Endothelial cell of umbilical vein (primary cell): Measurements from ENCODE around the gene SNAPIN. TPM values are rescaled to one million over a fixed set of nuclear protein-coding genes. Genes with fewer than 3 reads are reported as not detected.

Source experiments
- BruUV-seq: library from RNA; stranded (reverse); fragments of 400-500 nt; replicated peaks from 2 replicates; lab custom pipeline; 2021; lab: Mats Ljungman, UMichigan
- CTCF ChIA-PET: fragments of 300-600, 350-600 bp; sonication (Branson Sonifier 250); formaldehyde crosslinking; loops from one replicate; lab custom pipeline; 2021; ENCODE audit warnings: antibody characterized with exemption, inconsistent platforms; lab: Charles Lee
- POLR2A ChIA-PET: fragments of 300-600, 350-600 bp; sonication (Branson Sonifier 250); formaldehyde crosslinking; loops from one replicate; lab custom pipeline; 2021; ENCODE audit warnings: antibody characterized with exemption, inconsistent platforms; lab: Charles Lee
- DNase-seq: peaks from one replicate; pipeline ENCODE4 v3.0.0-alpha.2; 2011; ENCODE audit warnings: low read depth, low spot score
- FAIRE-seq: peaks from 2 replicates; lab custom pipeline; 2011; peaks lifted over from hg19 to GRCh38; lab: Jason Lieb, UNC
- H2AFZ ChIP-seq: 2 replicates; pipeline ENCODE4 v1.6.0; 2012; ENCODE audit warnings: low read depth, low read length, control low read depth, inconsistent platforms
- H3K27ac ChIP-seq: 2 replicates; pipeline ENCODE4 v1.5.1; 2011; ENCODE audit warnings: low read depth, mild to moderate bottlenecking, control low read depth, low read length, moderate library complexity; ENCODE audit not compliant: insufficient read depth
- H3K27me3 ChIP-seq, 2 experiments: 2 replicates each; pipeline versions ENCODE4 v1.6.0 to v1.6.1; 2011; ENCODE audit warnings: low read length in 2 of 2, mixed read lengths in 1 of 2; ENCODE audit not compliant: control insufficient read depth in 2 of 2, insufficient read depth in 2 of 2
- H3K36me3 ChIP-seq, 2 experiments: 2 replicates in 1 of 2; 3 replicates in 1 of 2; pipeline ENCODE4 v1.5.1; 2011; ENCODE audit warnings: low read length in 2 of 2, mild to moderate bottlenecking in 1 of 2, moderate library complexity in 1 of 2; ENCODE audit not compliant: control insufficient read depth in 2 of 2, insufficient read depth in 2 of 2; ENCODE audit errors: extremely low read depth in 1 of 2
- H3K4me1 ChIP-seq: 3 replicates; pipeline ENCODE4 v1.5.1; 2011; ENCODE audit warnings: mild to moderate bottlenecking, low read length; ENCODE audit not compliant: control insufficient read depth, insufficient read depth; ENCODE audit errors: extremely low read depth
- H3K4me2 ChIP-seq: 2 replicates; pipeline ENCODE4 v1.6.1; 2011; ENCODE audit warnings: low read length, control low read depth, mixed read lengths; ENCODE audit not compliant: insufficient read depth
- H3K4me3 ChIP-seq, 3 experiments: fragments of 200-600 bp in 1 of 3; sonication (generic), shearing (Covaris generic) in 1 of 3; replicated peaks in 1 of 3; 2 replicates each; pipeline ENCODE4 v1.5.1; 2011 to 2016; ENCODE audit warnings: control low read depth in 3 of 3, low read length in 3 of 3, mild to moderate bottlenecking in 2 of 3, inconsistent platforms in 1 of 3, low read depth in 1 of 3, moderate library complexity in 1 of 3; ENCODE audit not compliant: insufficient read depth in 1 of 3
- H3K79me2 ChIP-seq: 2 replicates; pipeline ENCODE4 v1.6.0; 2012; ENCODE audit warnings: low read length, inconsistent platforms; ENCODE audit not compliant: control insufficient read depth, insufficient read depth
- H3K9ac ChIP-seq: replicated peaks from 2 replicates; pipeline ENCODE3; 2011; ENCODE audit warnings: low read length, control low read depth; ENCODE audit not compliant: insufficient read depth; ENCODE audit errors: extremely low read depth
- H3K9me1 ChIP-seq: replicated peaks from 3 replicates; pipeline ENCODE4 v1.6.0; 2011; ENCODE audit warnings: mild to moderate bottlenecking, low read length; ENCODE audit not compliant: control insufficient read depth, insufficient read depth; ENCODE audit errors: extremely low read depth
- H3K9me3 ChIP-seq: replicated peaks from 2 replicates; pipeline ENCODE4 v1.5.1; 2012; ENCODE audit warnings: low read length, inconsistent platforms; ENCODE audit not compliant: control insufficient read depth, insufficient read depth
- H4K20me1 ChIP-seq: replicated peaks from 2 replicates; pipeline ENCODE3; 2011; ENCODE audit warnings: mild to moderate bottlenecking, low read length; ENCODE audit not compliant: control insufficient read depth, insufficient read depth; ENCODE audit errors: extremely low read depth
- CTCF ChIP-seq, 2 donors: IDR thresholded peaks; 1 replicate in 1 of 2; 2 replicates in 1 of 2; pipeline ENCODE4 v1.5.1; 2011; ENCODE audit warnings: low read length in 2 of 2, mild to moderate bottlenecking in 2 of 2, moderate library complexity in 2 of 2, control low read depth in 1 of 2, inconsistent platforms in 1 of 2, low read depth in 1 of 2; ENCODE audit not compliant: insufficient read depth in 1 of 2; ENCODE audit errors: extremely low read depth in 1 of 2
- EZH2 ChIP-seq: IDR thresholded peaks from 2 replicates; pipeline ENCODE4 v1.6.1; 2012; ENCODE audit warnings: borderline replicate concordance, low read depth, mild to moderate bottlenecking, moderate library complexity, low read length, inconsistent platforms; ENCODE audit not compliant: severe bottlenecking
- FOS ChIP-seq: IDR thresholded peaks from 2 replicates; pipeline ENCODE4 v1.6.1; 2011; ENCODE audit warnings: mild to moderate bottlenecking, low read length, moderate library complexity, borderline replicate concordance; ENCODE audit not compliant: insufficient read depth
- GATA2 ChIP-seq: IDR thresholded peaks from 2 replicates; pipeline ENCODE4 v1.7.0; 2011; ENCODE audit warnings: low read depth, mild to moderate bottlenecking, moderate library complexity, mixed read lengths, low read length; ENCODE audit not compliant: insufficient read length, insufficient read depth
- JUN ChIP-seq: IDR thresholded peaks from 2 replicates; pipeline ENCODE4 v1.6.1; 2011; ENCODE audit warnings: borderline replicate concordance, low read depth; ENCODE audit not compliant: insufficient read length, insufficient read depth
- MYC ChIP-seq: IDR thresholded peaks from one replicate; pipeline ENCODE4 v1.6.1; 2011; ENCODE audit warnings: mild to moderate bottlenecking, low read depth, low read length
- POLR2A ChIP-seq: IDR thresholded peaks from 2 replicates; pipeline ENCODE4 v1.6.1; 2012; ENCODE audit warnings: low read depth, mild to moderate bottlenecking, control low read depth, low read length
- POLR2AphosphoS5 ChIP-seq: IDR thresholded peaks from 2 replicates; pipeline ENCODE4 v1.6.1; 2012; ENCODE audit warnings: low read depth, mild to moderate bottlenecking, control low read depth, low read length, moderate library complexity; ENCODE audit not compliant: insufficient read depth
- dilution Hi-C: fragments of 300-500 bp; cut with MboI; formaldehyde crosslinking; loops from one replicate; pipeline ENCODE4 v1.15.0; 2019; ENCODE audit warnings: low sequenced_read_pairs; ENCODE audit not compliant: extremely low pct_ligation_motif_present
- intact Hi-C: fragments of 100-400 bp; cut with micrococcal nuclease; formaldehyde crosslinking; loops from one replicate; pipeline ENCODE4 v1.10.0; 2022
- polyA plus RNA-seq, 4 experiments: library from polyadenylated mRNA; depleted of rRNA in 3 of 4; stranded (reverse) in 3 of 4; unstranded in 1 of 4; fragments of >200 nt; gene quantifications; 2 replicates each; pipeline versions ENCODE4 v1.2.1 to v1.2.3, GENCODE V29; 2011 to 2012; ENCODE audit warnings: missing spikeins in 1 of 4
- total RNA-seq: library from RNA; stranded (reverse); gene quantifications from 2 replicates; pipeline ENCODE4 v1.2.3, GENCODE V29; 2021
- TF ChIP-seq, protein P1 (sequence below): IDR thresholded peaks from 2 replicates; pipeline ENCODE4 v1.6.1; 2011; ENCODE audit not compliant: insufficient read depth, insufficient read length

SNAPIN gene
- total and polyA plus RNA-seq, 2 donors (not counting 3 experiments of a cell fraction or from before 2014, with no cell fraction given): 36.8 to 55.1 TPM

DNA sequence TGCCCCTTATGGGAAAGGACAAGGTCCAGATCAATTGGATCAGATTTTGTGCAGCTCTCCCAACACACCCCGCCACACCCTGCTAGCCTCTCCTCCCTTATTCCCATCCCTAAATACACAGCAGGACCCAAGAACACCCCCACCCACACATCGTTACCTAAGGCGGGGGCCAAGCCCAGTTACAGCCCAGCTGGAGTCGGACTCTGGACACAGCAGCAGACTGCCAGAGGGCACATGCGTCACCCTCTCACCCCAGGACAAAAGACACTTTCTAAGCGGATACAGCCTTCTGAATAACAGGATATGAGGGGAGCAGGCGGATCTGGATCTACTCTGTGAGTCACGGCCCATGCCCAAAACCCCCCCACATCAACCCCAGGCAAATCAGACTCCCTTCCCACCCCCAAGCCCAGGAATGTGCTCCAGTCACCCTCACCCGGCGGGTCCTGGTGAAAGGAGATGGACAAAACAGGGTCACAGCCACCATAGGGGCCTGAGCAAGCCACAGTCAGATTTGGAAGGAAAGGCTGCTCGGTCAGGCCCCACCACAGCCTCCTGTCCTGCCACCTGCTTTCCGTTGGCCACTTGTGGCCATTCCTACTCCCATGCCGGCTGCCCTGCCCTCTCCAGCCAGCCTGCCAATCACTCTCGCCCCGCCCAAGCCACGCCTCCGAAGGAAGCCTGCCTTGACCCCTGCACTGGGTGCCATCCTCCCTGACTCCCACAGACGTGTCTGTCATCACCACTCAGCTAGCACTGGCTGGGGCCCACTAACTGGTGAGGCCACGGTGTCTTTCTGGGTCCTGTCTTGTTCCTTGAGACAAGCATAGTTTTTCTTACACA, 49.5 kb upstream of the SNAPIN start:
- H3K36me3 ChIP-seq: peaks cover 13% of the 10 kb centered on the region in 2 experiments
- peaks cover 40% of the 10 kb centered on the region for H3K4me1 ChIP-seq
- POLR2A ChIA-PET: interaction anchor here (0.5 to 4.9 kb wide), 10 partner anchors 9 to 43 kb away, joined by 3 to 43 read pairs (median 4); partner anchors contain the start of genes CHTOP, S100A1 and S100A13
- TF ChIP-seq JUN: peak; percentile 93
- TF ChIP-seq POLR2AphosphoS5: peak; percentile 94
- TF ChIP-seq GATA2: peak; percentile 33
- no peak for TF ChIP-seq CTCF (IDR thresholded peaks at IDR 0.05; ENCODE audit: extremely low read depth in 1 of 2, insufficient read depth in 1 of 2, low read depth in 1 of 2, low read length in 2 of 2)
- TF ChIP-seq MYC: peak; percentile 88
- TF ChIP-seq EZH2: no peak
- peak; percentile 99 for TF ChIP-seq FOS
- TF ChIP-seq, protein P1, sequence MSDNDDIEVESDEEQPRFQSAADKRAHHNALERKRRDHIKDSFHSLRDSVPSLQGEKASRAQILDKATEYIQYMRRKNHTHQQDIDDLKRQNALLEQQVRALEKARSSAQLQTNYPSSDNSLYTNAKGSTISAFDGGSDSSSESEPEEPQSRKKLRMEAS: no peak
- TF ChIP-seq POLR2A: peak; percentile 93
- BruUV-seq: no TSS peak
- H3K9ac ChIP-seq: peak overlapping the region; percentile 98
- H3K27me3 ChIP-seq: no peaks in the 10 kb centered on the region
- peaks cover 45% of the 10 kb centered on the region for H3K79me2 ChIP-seq
- FAIRE-seq: peak; percentile 99
- H2AFZ ChIP-seq: no peak overlapping the region
- dilution Hi-C loops: no loop called here
- H3K9me1 ChIP-seq: no peaks in the 10 kb centered on the region
- H3K9me3 ChIP-seq: no peaks in the 10 kb centered on the region
- CTCF ChIA-PET: interaction anchor here (2.2 to 7.7 kb wide), 3 partner anchors 8 to 37 kb away, joined by 10 to 54 read pairs (median 42); partner anchors contain the start of genes S100A1 and S100A13
- H4K20me1 ChIP-seq: no peaks in the 10 kb centered on the region
- intact Hi-C loops: loop anchor here (1.0 kb wide), 7 partner anchors 11 to 76 kb away; partner anchors contain the start of genes CHTOP, S100A13 and SNAPIN
- H3K4me2 ChIP-seq: peak overlapping the region; percentile 83
- peak overlapping the region; percentile 2 to 87 (median 86) for H3K4me3 ChIP-seq
- peak; percentile 98 for DNase-seq
- H3K27ac ChIP-seq: peak overlapping the region; percentile 98
